ENCODE results near the gene PUS7. TPM values are rescaled to one million over a fixed set of nuclear protein-coding genes. Genes with fewer than 3 reads are reported as not detected.

Gene PUS7
- total and polyA plus RNA-seq, 2 of the 4 experiments (the other 2 are of a cell fraction), result 11.7 to 17.0 TPM

GRCh38 chr7:105408791-105409410, 113.2 kb downstream of the PUS7 start:
- ATAC-seq (ENCODE audit: low read depth) (no peak), DNase-seq (peak; percentile 17)
- no peak overlapping the region for H2AK9ac ChIP-seq (replicated peaks; ENCODE audit: low read depth, low read length, poor library complexity)
- no peak overlapping the region for H3K23ac ChIP-seq (ENCODE audit: low read depth, low read length)
- H3K36me3 ChIP-seq (ENCODE audit: control insufficient read depth, insufficient read depth, low read length), result no peaks in the 10 kb centered on the region
- no peak overlapping the region for H2BK5ac ChIP-seq (ENCODE audit: low read depth, low read length, poor library complexity, severe bottlenecking)
- no peak overlapping the region for H4K5ac ChIP-seq (ENCODE audit: low read depth, low read length)
- H3K4me2 ChIP-seq (ENCODE audit: low read depth, low read length), result no peak overlapping the region
- ChIA-PET POLR2A (ENCODE audit: unreplicated experiment) (no interaction called here), CTCF (no interaction called here)
- H3K4me3 ChIP-seq (ENCODE audit: insufficient read depth, low read depth, low read length), result no peak overlapping the region
- H3K9me3 ChIP-seq (ENCODE audit: control insufficient read depth, insufficient read depth, low read length), result no peaks in the 10 kb centered on the region
- no peak overlapping the region for H2BK120ac ChIP-seq (ENCODE audit: low read depth, low read length)
- dilution Hi-C loops (cut with HindIII; ENCODE audit: low sequenced_read_pairs, unreplicated experiment) (no loop called here), intact Hi-C loops (cut with micrococcal nuclease) (no loop called here), in situ Hi-C loops (cut with MboI; ENCODE audit: low sequenced_read_pairs) (no loop called here)
- no peaks in the 10 kb centered on the region for H3K4me1 ChIP-seq (ENCODE audit: control insufficient read depth, insufficient read depth, low read length)
- no peak overlapping the region for H3K14ac ChIP-seq (replicated peaks; ENCODE audit: low read depth, low read length)
- H2AFZ ChIP-seq (replicated peaks; ENCODE audit: low read length, poor library complexity), result no peak overlapping the region
- H3K79me1 ChIP-seq (ENCODE audit: low read depth in 1 of 2, low read length in 2 of 2), result no peaks in the 10 kb centered on the region
- WGBS, 2 experiments (ENCODE audit: extremely low coverage in 2 of 2, insufficient read length in 1 of 2), result no CpG with 5 or more reads among the region's 5 CpGs
- H3K9me1 ChIP-seq (ENCODE audit: insufficient read depth, low read length), result no peaks in the 10 kb centered on the region
- H4K8ac ChIP-seq (ENCODE audit: low read depth in 2 of 2, low read length in 2 of 2), result no peak overlapping the region
- H3K27ac ChIP-seq (ENCODE audit: insufficient read depth, low read length), result no peak overlapping the region
- no peak overlapping the region for H4K91ac ChIP-seq (ENCODE audit: insufficient read depth, low read depth, low read length)
- H3K56ac ChIP-seq (ENCODE audit: extremely low read depth, insufficient read depth, low read length), result no peak overlapping the region
- no peak overlapping the region for H3K9ac ChIP-seq (ENCODE audit: low read depth, low read length)
- no peak overlapping the region for H3K4ac ChIP-seq (ENCODE audit: low read depth, low read length)
- no peak overlapping the region for H3K18ac ChIP-seq (ENCODE audit: low read depth, low read length)
- H2BK20ac ChIP-seq (ENCODE audit: low read depth, low read length), result no peak overlapping the region
- no TSS peak for BruUV-seq (replicated peaks)
- H2BK15ac ChIP-seq (ENCODE audit: low read depth, low read length), result no peak overlapping the region
- H3K27me3 ChIP-seq (ENCODE audit: control insufficient read depth, insufficient read depth, low read length), result no peaks in the 10 kb centered on the region
- TF ChIP-seq FOS (IDR thresholded peaks at IDR 0.05; ENCODE audit: low read depth, low read length) (no peak), SMC3 (IDR thresholded peaks at IDR 0.05; ENCODE audit: low read depth, low read length) (no peak), POLR2A (IDR thresholded peaks at IDR 0.05; ENCODE audit: low read depth, low read length) (no peak), USF2 (IDR thresholded peaks at IDR 0.05; ENCODE audit: low read depth, low read length) (no peak), RAD21 (IDR thresholded peaks at IDR 0.05; ENCODE audit: low read length) (no peak), ELK1 (IDR thresholded peaks at IDR 0.05; ENCODE audit: borderline replicate concordance, low read depth, low read length) (no peak), RCOR1 (IDR thresholded peaks at IDR 0.05; ENCODE audit: insufficient replicate concordance, low read length) (no peak), CTCF (conservative IDR thresholded peaks at IDR 0.05; ENCODE audit: low read depth, low read length) (no peak), CHD1 (IDR thresholded peaks at IDR 0.05; ENCODE audit: low read depth, low read length) (no peak), MAZ (IDR thresholded peaks at IDR 0.05; ENCODE audit: borderline replicate concordance, low read depth, low read length) (no peak), RFX5 (IDR thresholded peaks at IDR 0.05; ENCODE audit: low read depth, low read length) (no peak), NFE2L2 (IDR thresholded peaks at IDR 0.05; ENCODE audit: low read depth, low read length) (no peak), BHLHE40 (IDR thresholded peaks at IDR 0.05; ENCODE audit: low read depth, low read length) (no peak)
- no peaks in the 10 kb centered on the region for H4K20me1 ChIP-seq (ENCODE audit: insufficient read depth, low read length)
- no peak overlapping the region for H2AK5ac ChIP-seq (ENCODE audit: low read depth, low read length)
